GM13977 (cell line): ENCODE data around the gene ZFC3H1.
A peak's percentile ranks its signal among the peaks of the same experiment; 100 is the strongest.

Source experiments
- DNase-seq: peaks from one replicate; pipeline ENCODE4 v3.0.0; 2012; ENCODE audit warnings: low spot score
- CTCF ChIP-seq: IDR thresholded peaks from 2 replicates; pipeline ENCODE4 v1.5.1; 2012; ENCODE audit warnings: mild to moderate bottlenecking, control low read depth; ENCODE audit not compliant: insufficient read depth; ENCODE audit errors: extremely low read depth, missing control alignments
- in situ Hi-C: fragments of 300-500 bp; cut with MboI; formaldehyde crosslinking; loops from one replicate; pipeline ENCODE4 v1.12.0; 2022; ENCODE audit warnings: low sequenced_read_pairs, low pct_unique_long_range_greater_than_20kb, mixed read lengths, inconsistent platforms; ENCODE audit not compliant: unreplicated experiment

Gene ZFC3H1

GRCh38 chr12:71671311-71671710 is 7.7 kb upstream of the ZFC3H1 start:
- in situ Hi-C loops: no loop called here
- no peak for TF ChIP-seq CTCF
- DNase-seq: no peak

GRCh38 chr12:71666259-71666658 is 2.6 kb upstream of the ZFC3H1 start:
- in situ Hi-C loops: no loop called here
- no peak for DNase-seq
- no peak for TF ChIP-seq CTCF

GRCh38 chr12:71665090-71665463 is 1.4 kb upstream of the ZFC3H1 start:
- no peak for DNase-seq
- no peak for TF ChIP-seq CTCF
- in situ Hi-C loops: no loop called here

GRCh38 chr12:71664411-71665089 is 902 bp upstream of the ZFC3H1 start:
- in situ Hi-C loops: no loop called here
- no peak for DNase-seq
- no peak for TF ChIP-seq CTCF

- DNase-seq: peak; percentile 40
- in situ Hi-C loops: no loop called here
- no peak for TF ChIP-seq CTCF
Measured at GRCh38 chr12:71662849-71663560, 643 bp downstream of the ZFC3H1 start.

GRCh38 chr12:71661977-71662530 is 1.6 kb downstream of the ZFC3H1 start:
- in situ Hi-C loops: no loop called here
- no peak for TF ChIP-seq CTCF
- no peak for DNase-seq
